Fibroblast of upper back skin (primary cell): ENCODE results near the gene SLC6A9.

ENCODE experiments used
- DNase-seq: peaks from one replicate; pipeline ENCODE4 v3.0.0-alpha.2; 2013

SLC6A9 gene

DNA sequence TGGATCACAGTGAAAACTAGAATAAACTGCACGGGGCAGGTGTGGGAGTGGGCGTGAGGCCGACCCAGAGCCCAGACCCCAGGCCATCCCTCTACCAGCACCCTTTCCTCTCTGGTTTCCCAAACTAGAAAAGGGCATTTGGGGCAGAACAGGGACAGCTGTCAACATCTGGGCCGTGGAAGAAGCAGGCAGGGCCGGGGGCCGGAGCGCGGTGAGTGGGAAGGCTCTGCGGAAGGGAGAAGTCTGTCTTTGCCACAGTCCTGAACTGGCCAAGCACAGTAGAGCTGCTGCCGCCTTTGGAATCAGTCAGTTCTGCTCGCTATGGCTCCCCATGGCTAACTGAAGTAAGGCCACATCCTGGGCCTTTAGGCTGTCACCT, 33.3 kb downstream of the SLC6A9 start:
- DNase-seq: no peak

DNA sequence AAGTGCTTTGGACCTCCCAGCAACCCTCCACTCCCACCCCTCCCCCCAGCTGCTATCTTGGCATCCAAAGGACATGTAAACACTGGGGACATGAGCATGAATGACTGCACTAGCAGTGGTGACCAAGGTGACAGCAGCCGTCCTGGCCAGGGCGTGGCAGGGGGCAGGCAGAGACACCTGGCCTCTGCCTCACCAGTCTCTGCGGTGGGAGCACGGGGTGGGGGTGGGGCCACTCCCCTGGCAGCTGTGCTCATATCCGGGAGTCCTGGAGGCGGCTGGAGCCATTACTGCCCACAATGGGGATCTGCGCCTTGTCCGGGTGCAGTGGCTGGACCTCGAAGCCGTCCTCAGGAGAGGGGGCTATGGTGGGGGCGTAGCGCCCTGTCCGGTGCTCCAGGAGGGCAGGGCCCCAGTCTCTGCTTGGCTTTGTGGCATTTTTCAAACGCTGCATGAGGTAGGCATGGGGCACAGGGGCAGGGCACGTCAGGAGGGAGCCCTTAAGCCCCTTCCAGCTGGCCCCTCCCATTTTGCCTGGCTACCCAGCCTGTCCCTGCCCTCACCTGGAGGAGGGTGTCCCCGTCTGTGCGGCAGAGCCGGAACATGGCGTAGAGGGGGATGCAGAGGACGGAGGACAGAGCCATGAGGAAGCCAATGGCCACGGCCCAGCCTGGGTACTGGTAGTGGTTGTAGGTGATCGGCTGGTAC, 33.8 kb downstream of the SLC6A9 start:
- DNase-seq: no peak

- no peak for DNase-seq
Observed at GRCh38 chr1:43996733-43997115, 34.5 kb downstream of the SLC6A9 start.

- no peak for DNase-seq
Observed at GRCh38 chr1:43995984-43996732, 35.1 kb downstream of the SLC6A9 start.

DNA sequence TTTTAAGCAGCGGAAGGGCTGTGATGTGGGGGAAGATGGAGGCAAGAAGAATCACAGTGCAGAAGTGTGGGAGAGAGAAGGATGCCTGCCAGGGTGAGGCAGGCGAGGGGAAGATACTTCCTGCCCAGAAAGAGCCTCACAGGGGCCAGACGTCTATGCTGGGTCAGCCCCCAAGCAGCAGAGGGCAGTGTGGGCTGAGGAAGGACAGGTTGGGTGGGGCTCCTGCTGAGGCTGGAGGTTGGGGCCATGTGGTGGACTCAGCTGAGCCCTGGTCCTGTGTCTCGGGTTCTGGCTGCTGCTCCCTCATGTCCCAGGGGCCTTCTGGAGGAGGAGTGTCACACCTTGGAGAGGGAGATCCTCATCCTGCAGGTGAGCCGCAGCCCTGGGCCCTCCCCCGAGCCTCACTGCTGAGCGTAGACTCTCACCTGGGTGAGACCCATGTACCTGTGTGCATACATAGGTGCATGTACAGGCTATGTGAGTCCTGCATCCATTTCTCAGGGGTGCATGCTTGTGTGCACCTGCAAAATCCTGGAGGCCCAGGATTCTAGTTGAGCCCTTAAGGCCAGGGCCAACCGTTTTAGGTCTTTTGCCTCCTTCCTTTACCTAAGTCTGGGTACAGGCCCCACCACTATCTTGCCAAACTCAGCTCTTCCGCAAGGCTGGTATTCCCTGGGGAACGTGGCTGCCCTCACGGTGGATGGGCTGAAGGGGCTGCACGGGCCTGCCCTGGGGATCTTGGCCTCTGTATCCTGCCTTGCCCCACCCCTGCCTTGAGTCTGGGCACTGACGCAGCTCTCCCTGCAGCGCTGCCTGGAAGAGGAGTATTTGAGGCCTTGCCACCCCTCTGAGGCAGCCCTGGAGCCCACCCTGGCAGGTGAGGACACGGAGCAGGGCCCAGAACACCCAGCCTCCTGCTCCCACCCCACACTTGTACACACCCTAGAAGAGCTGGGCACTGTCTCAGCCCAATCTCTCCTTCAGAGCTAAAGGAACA, 36.2 kb downstream of the SLC6A9 start:
- DNase-seq: no peak

DNA sequence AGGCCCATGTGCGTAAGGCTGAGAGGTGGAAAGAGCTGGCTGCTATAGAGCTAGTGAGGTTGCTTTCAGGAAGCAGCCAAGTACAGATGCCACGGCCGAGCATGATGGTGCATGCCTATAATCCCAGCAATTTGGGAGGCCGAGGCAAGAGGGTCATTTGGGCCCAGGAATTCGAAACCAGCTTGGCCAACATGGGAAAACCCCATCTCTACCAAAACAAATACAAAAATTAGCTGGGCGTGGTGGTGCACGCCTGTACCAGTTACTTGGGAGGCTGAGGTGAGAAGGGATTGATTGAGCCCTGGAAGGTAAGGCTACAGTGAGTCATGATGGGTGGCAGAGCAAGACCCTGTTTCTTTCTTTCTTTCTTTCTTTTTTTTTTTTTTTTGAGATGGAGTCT, 37.2 kb downstream of the SLC6A9 start:
- DNase-seq: no peak

GRCh38 chr1:43993206-43993914, 37.9 kb downstream of the SLC6A9 start:
- DNase-seq: no peak

GRCh38 chr1:43992232-43992995, 38.8 kb downstream of the SLC6A9 start:
- no peak for DNase-seq

DNA sequence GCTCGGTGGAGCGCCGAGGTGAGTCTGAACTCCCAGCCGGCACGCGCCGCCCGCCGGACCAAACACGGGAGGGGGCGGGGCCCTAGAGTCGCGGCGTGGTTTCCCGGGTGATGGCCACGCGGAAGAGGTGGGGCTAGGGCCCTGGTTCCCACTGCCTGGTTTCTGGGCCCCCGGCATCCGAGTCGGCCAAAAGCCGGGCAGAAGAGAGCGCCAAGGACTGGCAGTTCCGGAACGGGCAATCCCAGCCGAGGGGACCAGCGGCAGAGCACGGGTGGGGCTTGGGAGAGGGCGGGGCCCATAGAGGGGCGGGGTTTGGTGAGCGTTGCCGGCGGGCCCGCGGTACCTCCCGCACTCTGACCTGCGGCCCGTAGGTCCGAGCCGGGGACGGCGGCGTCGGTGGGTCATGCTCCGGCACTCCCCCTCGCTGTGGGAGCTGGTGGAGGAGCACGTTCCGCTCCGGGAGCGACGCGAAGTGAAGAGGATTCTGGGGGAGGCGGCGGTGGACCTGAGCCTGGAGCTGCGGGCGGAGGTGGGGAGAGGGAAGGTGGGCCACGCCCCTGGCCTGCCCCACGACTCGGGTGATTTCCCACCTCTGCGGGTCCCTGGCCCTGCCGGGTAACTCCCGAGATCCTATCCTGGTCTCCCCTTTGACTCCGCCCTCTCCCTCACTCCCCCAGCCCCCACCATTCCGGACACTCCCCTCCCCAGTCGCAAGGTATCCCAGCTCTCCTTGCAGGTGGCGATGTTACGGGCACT, 39.6 kb downstream of the SLC6A9 start, which contains the start of gene CCDC24:
Gene CCDC24, plus strand, starts transcription at position 124 of the 756 bp plus-strand sequence. Its CDS starts 280 bp downstream, at position 404.
- DNase-seq: peak; percentile 73

GRCh38 chr1:43991200-43991475, 40.1 kb downstream of the SLC6A9 start:
- DNase-seq: no peak

DNA sequence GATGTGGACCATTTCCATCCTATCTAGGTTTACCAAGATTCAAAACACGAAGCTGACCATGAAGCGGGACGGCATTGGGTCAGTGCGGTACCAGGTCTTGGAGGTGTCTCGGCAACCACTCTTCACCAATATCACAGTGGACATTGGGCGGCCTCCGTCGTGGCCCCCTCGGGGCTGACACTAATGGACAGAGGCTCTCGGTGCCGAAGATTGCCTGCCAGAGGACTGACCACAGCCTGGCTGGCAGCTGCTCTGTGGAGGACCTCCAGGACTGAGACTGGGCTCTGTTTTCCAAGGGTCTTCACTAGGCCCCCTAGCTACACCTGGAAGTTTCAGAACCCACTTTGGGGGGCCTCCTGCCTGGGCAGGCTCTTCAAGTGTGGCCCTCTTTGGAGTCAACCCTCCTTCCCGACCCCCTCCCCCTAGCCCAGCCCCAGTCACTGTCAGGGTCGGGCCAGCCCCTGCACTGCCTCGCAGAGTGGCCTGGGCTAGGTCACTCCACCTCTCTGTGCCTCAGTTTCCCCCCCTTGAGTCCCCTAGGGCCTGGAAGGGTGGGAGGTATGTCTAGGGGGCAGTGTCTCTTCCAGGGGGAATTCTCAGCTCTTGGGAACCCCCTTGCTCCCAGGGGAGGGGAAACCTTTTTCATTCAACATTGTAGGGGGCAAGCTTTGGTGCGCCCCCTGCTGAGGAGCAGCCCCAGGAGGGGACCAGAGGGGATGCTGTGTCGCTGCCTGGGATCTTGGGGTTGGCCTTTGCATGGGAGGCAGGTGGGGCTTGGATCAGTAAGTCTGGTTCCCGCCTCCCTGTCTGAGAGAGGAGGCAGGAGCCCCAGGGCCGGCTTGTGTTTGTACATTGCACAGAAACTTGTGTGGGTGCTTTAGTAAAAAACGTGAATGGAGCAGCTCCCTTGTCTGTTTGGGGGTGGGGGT, 40.7 kb downstream of the SLC6A9 start:
- DNase-seq: no peak

DNA sequence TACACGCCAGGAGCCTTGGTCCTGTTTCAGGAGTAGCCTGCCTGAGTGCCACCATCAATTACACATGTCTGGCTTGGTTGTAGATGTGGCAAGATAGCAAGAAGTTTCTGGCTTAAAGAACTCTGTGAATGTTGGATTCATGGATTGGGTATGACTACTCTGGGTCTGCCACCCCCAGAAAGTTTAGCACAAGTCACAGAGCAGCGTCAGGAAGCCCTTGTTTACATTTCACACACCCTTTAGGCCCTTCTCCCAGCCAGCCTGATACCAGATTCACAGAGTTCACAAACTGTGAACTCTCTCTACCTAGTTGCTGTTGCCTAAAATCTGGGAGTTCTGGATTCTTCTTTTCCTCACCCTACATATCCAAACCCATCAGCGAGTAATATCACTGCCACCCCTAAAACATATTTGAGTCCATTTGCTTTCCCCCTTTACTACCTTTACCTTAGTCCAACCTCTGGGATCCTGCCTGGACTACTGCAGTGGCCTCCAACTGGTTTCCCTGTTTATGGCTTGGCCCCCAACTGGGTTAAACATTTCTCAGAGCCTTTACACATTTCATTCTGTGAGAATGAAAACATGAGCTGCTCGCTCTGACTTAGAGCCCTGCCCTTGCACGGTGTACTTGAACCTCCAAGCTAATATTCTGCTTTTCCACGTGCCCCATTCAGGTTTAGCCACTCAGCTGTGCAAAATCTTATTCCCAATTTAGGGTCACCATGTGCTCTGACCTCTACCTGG, 43.9 kb downstream of the SLC6A9 start:
- no peak for DNase-seq

DNA sequence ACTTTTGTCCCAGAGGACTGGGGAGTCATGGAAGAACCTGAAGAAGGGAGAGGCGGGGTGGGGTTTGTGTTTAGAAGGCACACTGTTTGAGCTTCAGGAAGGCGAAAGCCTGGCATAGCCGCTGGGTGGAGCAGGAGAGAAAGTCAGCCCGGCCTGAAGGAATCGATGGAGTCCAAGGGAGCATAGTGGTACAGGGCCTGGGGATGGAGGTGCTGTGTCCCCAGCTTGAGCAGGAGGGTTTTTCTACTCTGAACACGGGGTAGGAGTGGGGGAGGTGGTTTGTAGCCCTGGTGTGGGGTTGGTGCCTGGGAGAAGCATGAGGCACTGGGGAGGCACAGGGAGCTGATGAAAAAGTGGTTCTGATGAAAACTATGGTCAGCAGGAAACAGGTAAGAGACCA, 44.5 kb downstream of the SLC6A9 start:
- no peak for DNase-seq

GRCh38 chr1:43985984-43986595, 45.2 kb downstream of the SLC6A9 start:
- DNase-seq: no peak

GRCh38 chr1:43984855-43985254, 46.4 kb downstream of the SLC6A9 start:
- DNase-seq: no peak

DNA sequence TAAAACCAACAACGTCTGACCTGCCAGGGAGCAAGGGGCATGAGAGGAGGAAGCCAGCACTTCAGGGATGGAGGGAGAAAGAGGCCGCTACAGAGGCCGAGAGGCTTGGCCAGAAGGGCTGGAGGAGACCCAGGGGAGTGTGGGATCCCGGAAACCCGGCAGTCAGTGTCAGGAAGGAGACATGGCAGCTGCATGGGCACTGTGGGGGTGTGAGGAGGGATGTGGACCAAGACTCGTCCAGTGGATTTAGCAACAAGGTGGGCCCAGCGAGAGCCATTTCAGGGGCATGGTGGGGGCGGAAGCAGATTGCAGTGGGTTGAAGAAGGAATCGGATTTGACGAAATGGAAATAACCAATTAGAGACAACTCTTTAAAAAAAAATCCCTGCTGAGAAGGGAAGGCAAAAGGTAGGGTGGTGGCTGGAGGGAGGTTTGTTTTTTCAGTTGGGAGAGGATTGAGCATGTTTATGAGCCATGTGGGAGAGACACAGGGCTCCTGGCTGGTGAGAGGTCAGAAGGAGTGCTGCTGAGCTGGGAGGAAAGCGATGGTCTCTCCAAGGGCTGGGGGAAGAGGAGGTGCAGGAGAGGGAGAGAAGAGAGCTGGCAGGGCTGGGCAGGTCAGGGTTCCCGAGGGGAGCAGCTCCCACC, 47.9 kb downstream of the SLC6A9 start:
- no peak for DNase-seq

DNA sequence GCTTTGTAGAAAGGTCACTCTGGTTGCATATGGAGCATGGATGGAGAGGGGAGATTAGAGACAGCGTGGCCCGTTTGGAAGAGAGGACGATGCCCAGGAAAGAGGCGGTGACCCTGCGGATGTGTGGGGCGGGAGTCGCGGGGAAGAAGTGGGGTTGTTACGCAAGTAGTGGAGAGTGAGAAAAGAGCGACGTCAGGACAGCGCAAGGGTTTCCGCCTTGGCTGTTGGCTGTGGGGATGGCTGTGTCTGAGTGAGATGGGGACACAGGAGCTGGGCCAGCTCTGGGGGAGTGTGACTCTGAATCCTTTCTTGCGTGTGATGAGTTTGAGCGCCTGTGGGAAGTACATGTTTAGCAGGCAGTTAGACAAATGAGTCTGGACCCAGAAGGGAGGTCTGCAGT, 48.5 kb downstream of the SLC6A9 start:
- no peak for DNase-seq

- no peak for DNase-seq
Observed at GRCh38 chr1:43982241-43982640, 49.0 kb downstream of the SLC6A9 start.
